Skin of body (tissue), 2 donors: ENCODE data around the gene GIMAP6. TPM values are rescaled to one million over a fixed set of nuclear protein-coding genes. Genes with fewer than 3 reads are reported as not detected.
"Not testable (repeated sequence)": the region's sequence is repeated elsewhere in the genome, so short reads cannot be mapped to it uniquely, and the experiment has no call there.

Experiments
- DNase-seq: peaks from one replicate; lab custom pipeline; 2025; lab: John Stamatoyannopoulos, UW
- total RNA-seq: library from RNA; depleted of rRNA; stranded (reverse); fragments of >200 nt; gene quantifications from one replicate; pipeline ENCODE4 v1.2.3, GENCODE V29; 2014

The GIMAP6 gene
- total RNA-seq, 1 donor from 2014 or later = 8.0 TPM

- no peak for DNase-seq
These were observed 13.3 kb upstream of the GIMAP6 start for GRCh38 chr7:150645259-150646020.

- DNase-seq = no peak
These were observed 10.7 kb upstream of the GIMAP6 start for GRCh38 chr7:150642926-150643325.

GRCh38 chr7:150641854-150642253 lies 9.7 kb upstream of the GIMAP6 start:
- no peak for DNase-seq

GRCh38 chr7:150633926-150634325 lies 1.7 kb upstream of the GIMAP6 start:
- DNase-seq = no peak

GRCh38 chr7:150631084-150631826 lies 930 bp downstream of the GIMAP6 start:
- DNase-seq = no peak

GRCh38 chr7:150629347-150629746 lies 2.8 kb downstream of the GIMAP6 start:
- DNase-seq = peak; percentile 1

- no peak for DNase-seq
These were observed 4.2 kb downstream of the GIMAP6 start for GRCh38 chr7:150627959-150628358.

- no peak for DNase-seq
These were observed 5.5 kb downstream of the GIMAP6 start for GRCh38 chr7:150626696-150627095.

GRCh38 chr7:150621376-150621775 lies 10.8 kb downstream of the GIMAP6 start:
- no peak for DNase-seq

- no peak for DNase-seq
These were observed 11.4 kb downstream of the GIMAP6 start for GRCh38 chr7:150620617-150621371.

GRCh38 chr7:150620061-150620460 lies 12.1 kb downstream of the GIMAP6 start:
- DNase-seq = no peak

GRCh38 chr7:150615221-150615755 lies 16.9 kb downstream of the GIMAP6 start:
- DNase-seq = not testable (repeated sequence)

GRCh38 chr7:150614426-150614825 lies 17.8 kb downstream of the GIMAP6 start:
- not testable (repeated sequence) for DNase-seq

GRCh38 chr7:150613880-150614279 lies 18.3 kb downstream of the GIMAP6 start:
- no peak for DNase-seq

GRCh38 chr7:150612925-150613324 lies 19.3 kb downstream of the GIMAP6 start:
- no peak for DNase-seq

GRCh38 chr7:150610233-150610632 lies 22.0 kb downstream of the GIMAP6 start:
- DNase-seq = no peak

GRCh38 chr7:150603600-150603999 lies 28.6 kb downstream of the GIMAP6 start:
- not testable (repeated sequence) for DNase-seq

- DNase-seq = no peak
These were observed 36.8 kb downstream of the GIMAP6 start for GRCh38 chr7:150595361-150595760.

GRCh38 chr7:150594805-150595204 lies 37.4 kb downstream of the GIMAP6 start:
- DNase-seq = no peak

- no peak for DNase-seq
These were observed 44.6 kb downstream of the GIMAP6 start for GRCh38 chr7:150587551-150587950.

- DNase-seq = no peak
These were observed 45.4 kb downstream of the GIMAP6 start for GRCh38 chr7:150586785-150587152.
